Fibroblast of the aortic adventitia (primary cell): ENCODE measurements around the gene LRRFIP2. TPM values are rescaled to one million over a fixed set of nuclear protein-coding genes. Genes with fewer than 3 reads are reported as not detected.

Source experiments
- DNase-seq: peaks from one replicate; pipeline ENCODE4 v3.0.0-alpha.2; 2010; ENCODE audit warnings: low read depth
- H3K4me3 ChIP-seq: 2 replicates; pipeline ENCODE4 v1.5.1; 2011; ENCODE audit warnings: low read depth, mild to moderate bottlenecking, control low read depth, low read length, moderate library complexity
- total RNA-seq: library from RNA; depleted of rRNA; stranded (reverse); fragments of >200 nt; gene quantifications from 2 replicates; pipeline ENCODE4 v1.2.3, GENCODE V29; 2012; ENCODE audit warnings: low replicate concordance
- TF ChIP-seq, protein P1 (sequence below): IDR thresholded peaks from 2 replicates; pipeline ENCODE4 v1.5.1; 2011; ENCODE audit warnings: mild to moderate bottlenecking, low read length, control low read depth, inconsistent platforms; ENCODE audit not compliant: insufficient read depth

The LRRFIP2 gene
- total RNA-seq, 1 donor = 46.8 TPM

DNA sequence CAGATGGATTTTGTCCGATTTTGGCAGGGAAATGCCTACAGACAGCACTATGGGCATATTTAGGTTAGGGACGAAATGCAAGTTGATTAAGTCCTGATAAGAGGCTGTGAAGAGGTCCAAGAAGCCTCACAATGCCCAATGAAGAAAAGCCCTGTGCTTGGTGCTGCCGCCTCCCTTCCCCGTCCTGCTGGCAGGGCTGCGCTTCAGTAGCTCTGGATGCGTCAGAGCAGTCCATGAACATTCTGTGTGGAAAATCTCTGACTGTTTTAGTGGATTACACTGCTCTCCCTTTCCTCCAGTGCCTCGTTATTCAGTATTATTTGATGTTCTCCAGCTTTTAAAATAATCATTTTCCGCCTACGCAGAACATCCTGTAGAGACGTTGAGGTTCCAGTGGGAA lies 141.4 kb downstream of the LRRFIP2 start:
- TF ChIP-seq, protein P1, sequence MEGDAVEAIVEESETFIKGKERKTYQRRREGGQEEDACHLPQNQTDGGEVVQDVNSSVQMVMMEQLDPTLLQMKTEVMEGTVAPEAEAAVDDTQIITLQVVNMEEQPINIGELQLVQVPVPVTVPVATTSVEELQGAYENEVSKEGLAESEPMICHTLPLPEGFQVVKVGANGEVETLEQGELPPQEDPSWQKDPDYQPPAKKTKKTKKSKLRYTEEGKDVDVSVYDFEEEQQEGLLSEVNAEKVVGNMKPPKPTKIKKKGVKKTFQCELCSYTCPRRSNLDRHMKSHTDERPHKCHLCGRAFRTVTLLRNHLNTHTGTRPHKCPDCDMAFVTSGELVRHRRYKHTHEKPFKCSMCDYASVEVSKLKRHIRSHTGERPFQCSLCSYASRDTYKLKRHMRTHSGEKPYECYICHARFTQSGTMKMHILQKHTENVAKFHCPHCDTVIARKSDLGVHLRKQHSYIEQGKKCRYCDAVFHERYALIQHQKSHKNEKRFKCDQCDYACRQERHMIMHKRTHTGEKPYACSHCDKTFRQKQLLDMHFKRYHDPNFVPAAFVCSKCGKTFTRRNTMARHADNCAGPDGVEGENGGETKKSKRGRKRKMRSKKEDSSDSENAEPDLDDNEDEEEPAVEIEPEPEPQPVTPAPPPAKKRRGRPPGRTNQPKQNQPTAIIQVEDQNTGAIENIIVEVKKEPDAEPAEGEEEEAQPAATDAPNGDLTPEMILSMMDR = no peak
- DNase-seq = peak; percentile 92
- no peak overlapping the region for H3K4me3 ChIP-seq

DNA sequence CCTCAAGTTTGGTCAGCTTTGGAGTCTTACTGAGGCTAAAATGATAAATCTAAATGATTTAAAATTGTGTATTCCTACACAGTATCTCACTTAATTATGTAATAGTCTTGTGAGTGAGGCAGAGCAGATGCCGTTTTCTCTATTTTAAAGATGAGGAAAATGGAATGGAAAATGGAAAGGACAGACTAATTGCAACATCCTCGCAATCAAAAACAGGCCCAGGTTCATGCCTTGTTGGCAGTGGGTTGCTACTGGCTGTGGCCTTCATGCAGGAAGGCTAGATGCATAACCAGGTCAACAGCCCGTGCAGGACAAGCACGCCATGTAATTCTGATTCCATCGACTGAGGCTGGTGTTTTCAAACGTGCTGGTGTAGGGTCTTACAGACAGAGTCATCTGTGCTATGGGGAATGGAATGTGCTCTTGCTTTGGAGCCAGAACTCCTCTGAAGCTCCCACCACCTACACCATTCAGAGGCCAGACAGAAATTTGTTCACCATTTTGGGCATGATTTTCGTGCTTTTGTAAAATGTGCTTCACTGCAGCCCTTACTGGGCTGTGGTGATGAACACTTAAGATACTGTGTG lies 143.2 kb downstream of the LRRFIP2 start:
- TF ChIP-seq, protein P1 = no peak
- DNase-seq = no peak

DNA sequence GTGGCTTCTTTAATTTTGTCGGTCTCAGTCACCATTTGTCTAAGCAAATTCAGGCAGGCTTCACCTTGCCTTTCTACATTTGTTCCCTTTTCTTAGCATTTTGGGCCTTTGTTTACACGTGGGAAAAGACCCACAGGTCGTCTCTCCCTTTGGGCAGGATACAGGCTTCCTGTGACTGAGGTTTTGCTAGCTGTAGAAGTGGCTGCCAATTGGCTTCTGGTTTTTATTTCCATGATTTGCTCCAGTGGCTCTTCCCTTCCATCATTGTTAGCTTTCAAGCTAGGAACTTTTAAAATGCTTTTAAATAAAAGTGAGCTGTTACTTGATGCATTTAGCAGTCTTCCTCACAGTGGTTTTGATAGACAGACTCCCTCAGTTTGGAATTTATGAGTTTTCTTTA lies 143.8 kb downstream of the LRRFIP2 start:
- H3K4me3 ChIP-seq = no peak overlapping the region
- TF ChIP-seq, protein P1 = no peak
- no peak for DNase-seq

More for the DNA sequence above, 143.2 kb downstream of the LRRFIP2 start:
- no peak overlapping the region for H3K4me3 ChIP-seq

DNA sequence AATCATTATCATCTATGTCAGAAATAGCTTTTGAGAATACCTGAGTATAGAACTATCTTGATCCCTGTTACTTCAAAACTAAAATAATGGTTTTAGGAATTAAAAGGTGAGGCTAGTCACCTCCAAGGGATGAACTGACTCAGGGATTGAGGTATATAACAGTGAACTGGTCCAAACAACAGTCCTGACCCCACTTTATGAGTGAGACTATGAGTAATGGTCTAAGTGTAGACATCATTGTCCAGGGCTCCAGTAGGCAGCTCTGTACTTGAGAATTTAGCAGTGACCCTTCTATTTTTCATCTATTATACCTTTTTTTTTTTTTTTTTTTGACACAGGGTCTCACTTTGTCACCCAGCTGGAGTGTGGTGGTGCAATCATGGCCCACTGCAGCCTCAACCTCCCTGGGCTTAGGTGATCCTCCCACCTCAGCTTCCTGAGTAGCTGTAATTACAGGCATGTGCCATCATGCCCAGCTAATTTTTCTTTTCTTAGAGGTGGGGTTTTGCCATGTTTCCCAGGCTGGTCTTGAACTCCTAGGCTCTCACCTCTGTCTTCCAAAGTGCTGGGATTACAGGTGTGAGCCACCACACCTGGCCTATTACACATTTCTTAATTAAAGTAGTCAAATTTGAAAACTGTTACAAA lies 144.7 kb downstream of the LRRFIP2 start:
- TF ChIP-seq, protein P1 = no peak
- no peak for DNase-seq
- no peak overlapping the region for H3K4me3 ChIP-seq

DNA sequence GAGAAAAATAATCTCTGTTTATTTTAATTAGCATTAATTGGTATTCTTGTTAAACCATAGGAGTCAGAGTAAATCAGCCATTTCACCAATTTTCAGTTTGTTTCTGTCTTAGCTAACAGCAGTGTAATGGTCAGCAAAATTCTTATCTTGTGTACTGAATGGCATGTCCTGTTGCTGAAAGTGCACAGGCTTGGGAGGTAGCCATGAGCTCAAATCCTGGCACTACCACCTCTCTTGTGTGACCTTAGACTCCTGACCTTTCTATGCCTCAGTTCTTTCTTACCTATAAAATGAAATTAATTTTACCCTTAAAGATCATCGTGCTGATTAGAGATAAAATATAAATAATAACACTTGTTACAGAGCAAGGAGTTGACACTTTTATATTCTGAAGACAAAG lies 145.3 kb downstream of the LRRFIP2 start:
- TF ChIP-seq, protein P1 = no peak
- no peak for DNase-seq
- no peak overlapping the region for H3K4me3 ChIP-seq

DNA sequence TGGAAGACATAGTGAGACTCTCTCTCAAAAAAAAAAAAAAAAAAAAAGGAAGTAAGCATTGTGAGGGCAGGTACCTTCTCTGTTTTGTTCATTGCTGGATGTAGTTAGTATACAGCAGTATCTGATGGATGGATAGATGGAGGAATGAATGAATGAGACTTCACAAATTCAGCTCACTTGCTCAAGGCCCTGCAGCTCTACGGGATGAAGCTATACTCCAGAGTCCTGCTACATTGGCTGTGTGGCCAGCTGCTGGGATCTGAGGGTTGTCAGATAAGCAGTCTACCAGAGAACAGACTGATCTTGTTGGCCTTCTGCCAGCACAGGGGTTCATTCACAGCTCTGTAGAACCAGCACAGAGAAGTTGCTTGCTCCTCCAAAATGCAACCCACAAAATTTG lies 146.1 kb downstream of the LRRFIP2 start:
- no peak for DNase-seq
- TF ChIP-seq, protein P1 = no peak

More for the DNA sequence above, 146.1 kb downstream of the LRRFIP2 start:
- H3K4me3 ChIP-seq = no peak overlapping the region
